Measurements from ENCODE around the gene ANK3. TPM values are rescaled to one million over a fixed set of nuclear protein-coding genes. Genes with fewer than 3 reads are reported as not detected.

ANK3 gene
- total RNA-seq, 1 experiment from 2014 or later: 29.8 TPM

- DNase-seq: no peak
- BruUV-seq (replicated peaks): no TSS peak
- H3K9me3 Mint-ChIP-seq (ENCODE audit: low read depth, unreplicated experiment): no peaks in the 10 kb centered on the region
- TF ChIP-seq CTCF (IDR thresholded peaks at IDR 0.05; ENCODE audit: unreplicated experiment): no peak
- peaks cover 53% of the 10 kb centered on the region for H3K4me1 Mint-ChIP-seq (ENCODE audit: low read depth, unreplicated experiment)
- CTCF ChIA-PET: no interaction called here
- H3K27ac Mint-ChIP-seq (ENCODE audit: unreplicated experiment): peak overlapping the region; percentile 68
- intact Hi-C loops (cut with micrococcal nuclease; ENCODE audit: unreplicated experiment): loop anchor here (5.0 kb wide), 2 partner anchors 44 to 146 kb away; no protein-coding TSS in a partner anchor
- H3K4me3 Mint-ChIP-seq (ENCODE audit: low read depth, unreplicated experiment): no peak overlapping the region
- no peaks in the 10 kb centered on the region for H3K36me3 Mint-ChIP-seq (ENCODE audit: insufficient read depth, unreplicated experiment)
- H3K27me3 Mint-ChIP-seq (ENCODE audit: unreplicated experiment): no peaks in the 10 kb centered on the region
Observed at GRCh38 chr10:60281331-60281730, 108.3 kb downstream of the ANK3 start.

- Mint-ChIP-seq H3K27ac (ENCODE audit: unreplicated experiment) (no peak overlapping the region), H3K4me3 (ENCODE audit: low read depth, unreplicated experiment) (no peak overlapping the region), H3K27me3 (ENCODE audit: unreplicated experiment) (no peaks in the 10 kb centered on the region), H3K9me3 (ENCODE audit: low read depth, unreplicated experiment) (no peaks in the 10 kb centered on the region), H3K36me3 (ENCODE audit: insufficient read depth, unreplicated experiment) (no peaks in the 10 kb centered on the region), H3K4me1 (ENCODE audit: low read depth, unreplicated experiment) (peaks cover 49% of the 10 kb centered on the region)
- CTCF ChIA-PET: no interaction called here
- intact Hi-C loops (cut with micrococcal nuclease; ENCODE audit: unreplicated experiment): loop anchor here (5.0 kb wide), 2 partner anchors 43 to 147 kb away; no protein-coding TSS in a partner anchor
- no TSS peak for BruUV-seq (replicated peaks)
- no peak for TF ChIP-seq CTCF (IDR thresholded peaks at IDR 0.05; ENCODE audit: unreplicated experiment)
- DNase-seq: no peak
Observed at GRCh38 chr10:60280475-60280874, 109.2 kb downstream of the ANK3 start.

- CTCF ChIA-PET: no interaction called here
- BruUV-seq (replicated peaks): no TSS peak
- DNase-seq: no peak
Observed at GRCh38 chr10:60277656-60278055, 112.0 kb downstream of the ANK3 start.

GRCh38 chr10:60276232-60276631, 113.4 kb downstream of the ANK3 start:
- Mint-ChIP-seq H3K27ac (ENCODE audit: unreplicated experiment) (no peak overlapping the region), H3K36me3 (ENCODE audit: insufficient read depth, unreplicated experiment) (no peaks in the 10 kb centered on the region), H3K4me1 (ENCODE audit: low read depth, unreplicated experiment) (peaks cover 6% of the 10 kb centered on the region), H3K4me3 (ENCODE audit: low read depth, unreplicated experiment) (no peak overlapping the region), H3K27me3 (ENCODE audit: unreplicated experiment) (no peaks in the 10 kb centered on the region), H3K9me3 (ENCODE audit: low read depth, unreplicated experiment) (no peaks in the 10 kb centered on the region)
- CTCF ChIA-PET: no interaction called here
- no peak for TF ChIP-seq CTCF (IDR thresholded peaks at IDR 0.05; ENCODE audit: unreplicated experiment)
- intact Hi-C loops (cut with micrococcal nuclease; ENCODE audit: unreplicated experiment): no loop called here
- BruUV-seq (replicated peaks): no TSS peak
- no peak for DNase-seq

More at GRCh38 chr10:60277656-60278055, 112.0 kb downstream of the ANK3 start:
- Mint-ChIP-seq H3K4me3 (ENCODE audit: low read depth, unreplicated experiment) (no peak overlapping the region), H3K27ac (ENCODE audit: unreplicated experiment) (no peak overlapping the region), H3K36me3 (ENCODE audit: insufficient read depth, unreplicated experiment) (no peaks in the 10 kb centered on the region), H3K27me3 (ENCODE audit: unreplicated experiment) (no peaks in the 10 kb centered on the region), H3K4me1 (ENCODE audit: low read depth, unreplicated experiment) (peaks cover 20% of the 10 kb centered on the region), H3K9me3 (ENCODE audit: low read depth, unreplicated experiment) (no peaks in the 10 kb centered on the region)
- TF ChIP-seq CTCF (IDR thresholded peaks at IDR 0.05; ENCODE audit: unreplicated experiment): no peak
- intact Hi-C loops (cut with micrococcal nuclease; ENCODE audit: unreplicated experiment): no loop called here
